Measurements from ENCODE around the gene DFFB. TPM values are rescaled to one million over a fixed set of nuclear protein-coding genes. Genes with fewer than 3 reads are reported as not detected.

Gene DFFB
- total and polyA plus RNA-seq, 9 of the 15 experiments (the other 6 are each of a cell fraction or from before 2014, with no cell fraction given), result 2.3 to 15.8 (median 11.5) TPM

DNA sequence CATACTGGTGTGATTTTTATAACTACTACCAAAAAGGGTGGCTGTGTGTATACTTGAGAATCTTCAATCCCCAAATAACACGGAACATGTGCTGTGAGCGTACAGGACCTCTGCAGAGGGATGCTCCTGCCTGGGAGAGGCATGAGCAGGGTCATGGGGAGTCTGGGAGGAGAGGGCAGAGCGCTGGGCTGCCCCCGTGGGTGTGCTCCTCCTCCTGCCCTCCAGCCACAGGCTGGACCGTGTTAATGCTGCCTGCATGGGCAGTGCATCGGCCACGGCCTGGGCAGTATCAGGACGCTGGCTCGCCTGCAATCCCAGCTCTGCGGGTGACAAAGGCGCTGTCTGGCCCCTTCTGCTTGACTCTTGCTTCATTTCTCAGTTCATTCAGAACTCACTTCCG, 6.4 kb upstream of the DFFB start:
- WGBS (ENCODE audit: insufficient coverage, low coverage, missing lambda C conversion rate), result 80% methylated on average over 10 of the region's 12 CpGs
- intact Hi-C loops (cut with micrococcal nuclease), result no loop called here
- H3K4me1 ChIP-seq (replicated peaks in 1 of 2; ENCODE audit: control insufficient read depth in 2 of 2, insufficient read depth in 2 of 2, low read length in 2 of 2), result peaks cover 0 to 2% of the 10 kb centered on the region in 2 experiments; a peak in 3 of 5 replicates

DNA sequence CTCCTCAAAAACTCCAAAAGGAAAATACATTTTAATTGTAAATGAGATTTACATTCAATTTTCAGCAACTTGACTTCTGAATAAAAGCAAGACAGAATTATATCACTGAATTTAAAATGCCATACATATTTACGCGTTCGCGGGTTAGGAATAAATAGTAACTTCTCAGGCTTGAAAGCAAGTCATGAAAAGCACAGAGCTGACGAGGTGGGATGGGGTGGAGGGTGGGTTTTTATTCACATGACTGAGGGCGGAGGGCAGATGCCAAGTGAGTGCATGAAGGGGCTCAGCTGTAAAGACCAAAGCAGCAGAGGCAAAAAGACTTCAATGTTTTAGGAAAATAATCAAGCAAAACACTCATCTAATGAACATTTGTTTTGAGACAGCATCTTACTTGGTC, 6.0 kb upstream of the DFFB start:
- H3K9ac ChIP-seq (ENCODE audit: insufficient read depth in 1 of 2, low read depth in 2 of 2, low read length in 2 of 2), result no peak overlapping the region
- no peak for FAIRE-seq
- no peak overlapping the region for H3K27ac ChIP-seq (ENCODE audit: extremely low read depth, low read depth, low read length)
- DNase-seq (ENCODE audit: extremely low read depth in 1 of 4, low spot score in 3 of 4), result no peak
- ATAC-seq, result no peak
- H3K9me1 ChIP-seq (ENCODE audit: control insufficient read depth, insufficient read depth, low read length), result no peaks in the 10 kb centered on the region
- peaks cover 0 to 6% of the 10 kb centered on the region in 2 experiments; a peak in 3 of 5 replicates for H3K4me1 ChIP-seq (replicated peaks in 1 of 2; ENCODE audit: control insufficient read depth in 2 of 2, insufficient read depth in 2 of 2, low read length in 2 of 2)
- WGBS (ENCODE audit: insufficient coverage, low coverage, missing lambda C conversion rate), result 95% methylated on average over 6 of the region's 6 CpGs
- TF ChIP-seq, protein P1, sequence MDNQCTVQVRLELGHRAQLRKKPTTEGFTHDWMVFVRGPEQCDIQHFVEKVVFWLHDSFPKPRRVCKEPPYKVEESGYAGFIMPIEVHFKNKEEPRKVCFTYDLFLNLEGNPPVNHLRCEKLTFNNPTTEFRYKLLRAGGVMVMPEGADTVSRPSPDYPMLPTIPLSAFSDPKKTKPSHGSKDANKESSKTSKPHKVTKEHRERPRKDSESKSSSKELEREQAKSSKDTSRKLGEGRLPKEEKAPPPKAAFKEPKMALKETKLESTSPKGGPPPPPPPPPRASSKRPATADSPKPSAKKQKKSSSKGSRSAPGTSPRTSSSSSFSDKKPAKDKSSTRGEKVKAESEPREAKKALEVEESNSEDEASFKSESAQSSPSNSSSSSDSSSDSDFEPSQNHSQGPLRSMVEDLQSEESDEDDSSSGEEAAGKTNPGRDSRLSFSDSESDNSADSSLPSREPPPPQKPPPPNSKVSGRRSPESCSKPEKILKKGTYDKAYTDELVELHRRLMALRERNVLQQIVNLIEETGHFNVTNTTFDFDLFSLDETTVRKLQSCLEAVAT (IDR thresholded peaks at IDR 0.05), result no peak
- H3K36me3 ChIP-seq (ENCODE audit: control insufficient read depth, insufficient read depth, low read length), result peaks cover 32% of the 10 kb centered on the region; the same call in 2 of the 3 replicates
- no peak overlapping the region for H3K4me3 ChIP-seq
- intact Hi-C loops (cut with micrococcal nuclease) (no loop called here), in situ Hi-C loops (cut with MboI) (no loop called here)
- POLR2A ChIA-PET, result interaction anchor here (0.6 to 1.2 kb wide), 2 partner anchors 10 to 19 kb away, joined by 3 to 4 read pairs; no protein-coding TSS in a partner anchor
- no peaks in the 10 kb centered on the region for H3K27me3 ChIP-seq (ENCODE audit: control insufficient read depth in 2 of 2, insufficient read depth in 2 of 2, low read length in 2 of 2)
- CTCF ChIA-PET (ENCODE audit: low intra/inter-chr PET ratio), result no interaction called here
- H4K20me1 ChIP-seq (replicated peaks; ENCODE audit: control insufficient read depth, insufficient read depth, low read length), result peaks cover 4% of the 10 kb centered on the region; the same call in 1 of the 2 replicates
- H2AFZ ChIP-seq (ENCODE audit: low read depth, low read length), result no peak overlapping the region
- no TSS peak for BruUV-seq (replicated peaks)
- no peaks in the 10 kb centered on the region for H3K9me3 ChIP-seq (replicated peaks; ENCODE audit: control insufficient read depth, insufficient read depth, low read depth, low read length)
- H3K4me2 ChIP-seq (ENCODE audit: insufficient read depth, low read length), result no peak overlapping the region
- peaks cover 19% of the 10 kb centered on the region for H3K79me2 ChIP-seq (ENCODE audit: control insufficient read depth, insufficient read depth, low read length)

More for the DNA sequence above, 6.4 kb upstream of the DFFB start:
- no peak overlapping the region for H3K4me2 ChIP-seq (ENCODE audit: insufficient read depth, low read length)
- H3K4me3 ChIP-seq, result no peak overlapping the region
- peaks cover 32% of the 10 kb centered on the region; the same call in 2 of the 3 replicates for H3K36me3 ChIP-seq (ENCODE audit: control insufficient read depth, insufficient read depth, low read length)
- no TSS peak for BruUV-seq (replicated peaks)
- no peak overlapping the region for H2AFZ ChIP-seq (ENCODE audit: low read depth, low read length)
- peaks cover 15% of the 10 kb centered on the region for H3K79me2 ChIP-seq (ENCODE audit: control insufficient read depth, insufficient read depth, low read length)
- H3K9ac ChIP-seq (ENCODE audit: insufficient read depth in 1 of 2, low read depth in 2 of 2, low read length in 2 of 2), result no peak overlapping the region; a peak in 1 of 4 replicates
- H3K9me3 ChIP-seq (replicated peaks; ENCODE audit: control insufficient read depth, insufficient read depth, low read depth, low read length), result no peaks in the 10 kb centered on the region
- TF ChIP-seq ZZZ3 (IDR thresholded peaks at IDR 0.05), result no peak
- no peak for TF ChIP-seq PTTG1 (tag; IDR thresholded peaks at IDR 0.05; ENCODE audit: low read depth)
- no peaks in the 10 kb centered on the region for H3K27me3 ChIP-seq (ENCODE audit: control insufficient read depth in 2 of 2, insufficient read depth in 2 of 2, low read length in 2 of 2)
- ATAC-seq, result no peak
- POLR2A ChIA-PET, result no interaction called here
- CTCF ChIA-PET (ENCODE audit: low intra/inter-chr PET ratio), result no interaction called here
- DNase-seq (ENCODE audit: extremely low read depth in 1 of 4, low spot score in 3 of 4), result no peak
- H3K27ac ChIP-seq (ENCODE audit: extremely low read depth, low read depth, low read length), result no peak overlapping the region
- H3K9me1 ChIP-seq (ENCODE audit: control insufficient read depth, insufficient read depth, low read length), result no peaks in the 10 kb centered on the region
- H4K20me1 ChIP-seq (replicated peaks; ENCODE audit: control insufficient read depth, insufficient read depth, low read length), result peaks cover 4% of the 10 kb centered on the region; the same call in 1 of the 2 replicates
- in situ Hi-C loops (cut with MboI), result no loop called here
- FAIRE-seq, result no peak

Measured in K562 (cell line).